NCI-H1092 treated with DMSO at 0.1 percent for 48 hours (cell line): ENCODE results near the gene AURKB.
"Not testable (repeated sequence)": the region's sequence is repeated elsewhere in the genome, so short reads cannot be mapped to it uniquely, and the experiment has no call there.

Source experiments
- DNase-seq: peaks from one replicate; lab custom pipeline; 2025; lab: John Stamatoyannopoulos, UW

AURKB gene

GRCh38 chr17:8224891-8225812, 14.8 kb upstream of the AURKB start:
- no peak for DNase-seq

- peak; percentile 43 for DNase-seq
These were observed 13.2 kb upstream of the AURKB start for GRCh38 chr17:8223356-8224126.

- DNase-seq, result peak; percentile 83
These were observed 12.4 kb upstream of the AURKB start for GRCh38 chr17:8222630-8223355.

GRCh38 chr17:8222380-8222629, 11.9 kb upstream of the AURKB start:
- no peak for DNase-seq

GRCh38 chr17:8221663-8222379, 11.4 kb upstream of the AURKB start:
- DNase-seq, result peak; percentile 84

- peak; percentile 86 for DNase-seq
These were observed 10.6 kb upstream of the AURKB start for GRCh38 chr17:8220783-8221662.

- not testable (repeated sequence) for DNase-seq
These were observed 3.6 kb upstream of the AURKB start for GRCh38 chr17:8214000-8214399.

- no peak for DNase-seq
These were observed 2.2 kb upstream of the AURKB start for GRCh38 chr17:8212312-8213180.

GRCh38 chr17:8210761-8211458, 535 bp upstream of the AURKB start:
- no peak for DNase-seq

- no peak for DNase-seq
These were observed 3.8 kb downstream of the AURKB start for GRCh38 chr17:8206536-8206935.

GRCh38 chr17:8204761-8205555, 5.4 kb downstream of the AURKB start:
- DNase-seq, result no peak

GRCh38 chr17:8192070-8192815, 18.1 kb downstream of the AURKB start:
- peak; percentile 18 for DNase-seq

GRCh38 chr17:8190506-8190905, 19.9 kb downstream of the AURKB start:
- no peak for DNase-seq

GRCh38 chr17:8189711-8190477, 20.5 kb downstream of the AURKB start, which contains the start of gene BORCS6:
TSS of gene BORCS6 (minus strand) at chr17:8190180. CDS start at chr17:8190140, 40 bp downstream.
- DNase-seq, result peak; percentile 95

GRCh38 chr17:8189041-8189710, 21.2 kb downstream of the AURKB start:
- no peak for DNase-seq

- DNase-seq, result no peak
These were observed 22.0 kb downstream of the AURKB start for GRCh38 chr17:8188263-8188839.
